ENCODE measurements around the gene KIF1B.

KIF1B gene

DNA sequence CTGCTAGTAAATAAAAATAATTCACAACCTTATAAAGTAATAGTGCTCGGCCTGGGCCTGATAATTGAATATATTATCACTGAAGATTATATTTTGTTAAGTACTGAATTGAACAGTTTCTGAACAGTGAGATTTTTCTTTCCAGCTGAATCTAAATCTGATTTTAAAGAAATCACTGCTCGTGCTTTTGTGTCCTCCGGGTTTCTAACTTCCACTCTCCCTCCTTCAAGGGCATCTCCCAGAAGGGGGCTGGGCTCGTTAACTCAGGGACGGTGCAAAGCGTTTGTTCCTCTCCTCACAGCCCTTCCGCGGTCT lies 823 bp upstream of the KIF1B start:
- TF ChIP-seq, protein P1, sequence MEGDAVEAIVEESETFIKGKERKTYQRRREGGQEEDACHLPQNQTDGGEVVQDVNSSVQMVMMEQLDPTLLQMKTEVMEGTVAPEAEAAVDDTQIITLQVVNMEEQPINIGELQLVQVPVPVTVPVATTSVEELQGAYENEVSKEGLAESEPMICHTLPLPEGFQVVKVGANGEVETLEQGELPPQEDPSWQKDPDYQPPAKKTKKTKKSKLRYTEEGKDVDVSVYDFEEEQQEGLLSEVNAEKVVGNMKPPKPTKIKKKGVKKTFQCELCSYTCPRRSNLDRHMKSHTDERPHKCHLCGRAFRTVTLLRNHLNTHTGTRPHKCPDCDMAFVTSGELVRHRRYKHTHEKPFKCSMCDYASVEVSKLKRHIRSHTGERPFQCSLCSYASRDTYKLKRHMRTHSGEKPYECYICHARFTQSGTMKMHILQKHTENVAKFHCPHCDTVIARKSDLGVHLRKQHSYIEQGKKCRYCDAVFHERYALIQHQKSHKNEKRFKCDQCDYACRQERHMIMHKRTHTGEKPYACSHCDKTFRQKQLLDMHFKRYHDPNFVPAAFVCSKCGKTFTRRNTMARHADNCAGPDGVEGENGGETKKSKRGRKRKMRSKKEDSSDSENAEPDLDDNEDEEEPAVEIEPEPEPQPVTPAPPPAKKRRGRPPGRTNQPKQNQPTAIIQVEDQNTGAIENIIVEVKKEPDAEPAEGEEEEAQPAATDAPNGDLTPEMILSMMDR (IDR thresholded peaks at IDR 0.05; ENCODE audit: low read length, missing control alignments) = no peak
- H3K4me3 ChIP-seq (replicated peaks; ENCODE audit: low read depth, low read length) = peak overlapping the region; percentile 76
- DNase-seq (ENCODE audit: low read depth) = no peak

DNA sequence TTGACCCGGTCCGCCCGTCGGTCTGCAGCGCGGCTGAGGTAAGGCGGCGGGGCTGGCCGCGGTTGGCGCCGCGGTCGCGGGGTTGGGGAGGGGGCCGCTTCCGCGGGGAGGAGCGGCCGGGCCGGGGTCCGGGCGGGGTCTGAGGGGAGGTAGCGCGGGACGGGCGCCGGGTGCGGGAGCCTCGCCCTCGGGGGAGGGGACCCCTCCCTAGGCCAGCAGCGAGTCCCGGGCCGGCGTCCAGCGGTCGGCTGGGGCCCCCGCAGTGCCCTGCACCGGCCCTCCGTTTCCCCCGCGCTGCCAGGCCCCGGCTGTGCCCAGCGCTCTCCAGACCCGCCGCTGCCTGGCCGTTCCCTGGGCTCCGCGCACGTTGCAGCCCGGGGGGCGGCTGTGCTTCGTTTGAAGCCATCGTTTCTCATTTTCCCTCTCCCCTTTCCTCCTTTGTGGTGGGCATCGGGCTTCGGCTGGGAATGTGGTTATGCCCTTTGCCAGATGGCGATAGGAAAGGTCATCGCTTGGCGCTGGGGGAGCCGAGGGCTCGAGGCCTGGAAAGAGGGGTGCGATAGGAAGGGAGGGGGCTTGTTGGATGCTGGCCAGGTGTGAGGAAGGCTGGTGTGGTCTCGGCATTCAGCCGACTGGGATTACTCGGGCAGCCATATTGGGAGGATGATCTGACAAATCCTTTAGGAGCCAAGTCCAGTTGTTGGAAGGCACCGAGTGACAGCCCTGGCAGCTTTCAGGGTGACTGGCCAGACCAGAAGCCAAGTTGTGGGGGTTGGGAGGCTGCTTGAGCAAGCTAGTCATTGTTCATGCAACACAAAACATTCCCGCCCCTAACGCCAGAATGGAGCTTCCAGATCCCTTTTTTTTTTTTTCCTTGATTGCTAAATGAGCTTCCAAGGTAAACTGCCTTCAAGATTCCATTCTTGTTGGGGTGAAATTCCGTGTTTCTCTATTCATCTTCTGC lies 753 bp downstream of the KIF1B start:
- DNase-seq (ENCODE audit: low read depth) = peak; percentile 98
- peak overlapping the region; percentile 66 for H3K4me3 ChIP-seq (replicated peaks; ENCODE audit: low read depth, low read length)
- TF ChIP-seq, protein P1 (IDR thresholded peaks at IDR 0.05; ENCODE audit: low read length, missing control alignments) = no peak

- TF ChIP-seq, protein P1 (IDR thresholded peaks at IDR 0.05; ENCODE audit: low read length, missing control alignments) = no peak
- H3K4me3 ChIP-seq (replicated peaks; ENCODE audit: low read depth, low read length) = peak overlapping the region; percentile 66
Measured at GRCh38 chr1:10211805-10212410, 1.5 kb downstream of the KIF1B start.

DNA sequence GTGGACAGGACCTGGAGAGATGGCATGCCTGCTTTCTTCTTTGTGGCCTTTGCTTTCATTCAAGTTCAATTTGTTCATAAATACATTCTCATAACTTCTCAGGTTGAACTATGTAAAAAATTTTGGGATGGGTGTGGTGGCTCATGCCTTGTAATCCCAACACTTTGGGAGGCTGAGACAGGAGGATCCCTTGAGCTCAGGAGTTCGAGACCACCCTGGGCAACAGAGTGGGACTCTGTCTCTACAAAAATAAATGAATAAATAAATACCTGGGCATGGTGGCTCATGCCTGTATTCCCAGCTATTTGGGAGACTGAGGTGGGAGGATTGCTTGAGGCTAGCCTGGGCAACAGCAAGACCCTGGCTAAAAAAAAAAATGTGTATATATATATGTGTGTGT lies 2.1 kb downstream of the KIF1B start:
- H3K4me3 ChIP-seq (replicated peaks; ENCODE audit: low read depth, low read length) = peak overlapping the region; percentile 66
- TF ChIP-seq, protein P1 (IDR thresholded peaks at IDR 0.05; ENCODE audit: low read length, missing control alignments) = no peak
- DNase-seq (ENCODE audit: low read depth) = no peak

More at GRCh38 chr1:10211805-10212410, 1.5 kb downstream of the KIF1B start:
- DNase-seq (ENCODE audit: low read depth) = no peak

GRCh38 chr1:10213186-10213705 lies 2.9 kb downstream of the KIF1B start:
- TF ChIP-seq, protein P1 (IDR thresholded peaks at IDR 0.05; ENCODE audit: low read length, missing control alignments) = no peak
- DNase-seq (ENCODE audit: low read depth) = no peak
- no peak overlapping the region for H3K4me3 ChIP-seq (replicated peaks; ENCODE audit: low read depth, low read length)

DNA sequence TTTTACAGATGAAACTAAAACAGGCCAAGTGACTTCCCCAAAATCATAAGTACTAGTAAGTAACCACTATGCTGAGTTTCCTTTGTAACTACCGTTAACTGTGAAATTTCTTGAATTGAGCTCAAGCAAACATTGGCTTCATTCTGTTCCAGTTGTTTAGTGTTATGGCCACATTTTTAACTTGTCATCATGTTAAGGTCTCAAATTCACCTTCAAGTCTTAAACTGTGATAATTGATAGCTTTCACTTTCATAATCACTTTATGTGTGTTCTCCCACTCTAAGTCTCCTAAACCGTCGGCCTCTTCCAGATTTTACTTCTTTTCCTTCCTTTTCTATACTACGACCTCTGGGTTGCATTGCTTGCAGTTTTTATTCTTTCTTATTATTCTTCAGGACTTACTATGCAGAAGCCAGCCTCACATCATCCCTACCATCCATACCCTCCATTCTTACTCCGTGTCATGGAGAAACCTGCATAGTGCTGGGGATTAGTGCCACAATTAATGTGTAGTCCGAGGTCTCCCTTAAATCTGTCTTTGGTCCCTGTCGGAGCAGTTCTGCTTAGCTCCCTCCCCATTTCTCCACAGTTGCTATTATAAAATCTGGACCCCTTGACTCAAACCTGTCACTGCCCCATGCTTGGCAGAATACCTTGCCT lies 5.8 kb downstream of the KIF1B start:
- H3K4me3 ChIP-seq (replicated peaks; ENCODE audit: low read depth, low read length) = no peak overlapping the region
- no peak for DNase-seq (ENCODE audit: low read depth)
- TF ChIP-seq, protein P1 (IDR thresholded peaks at IDR 0.05; ENCODE audit: low read length, missing control alignments) = no peak

All from fibroblast of pulmonary artery (primary cell).